SJSA1 (cell line): Measurements from ENCODE around the gene VPS9D1. TPM values are rescaled to one million over a fixed set of nuclear protein-coding genes. Genes with fewer than 3 reads are reported as not detected.

Source experiments
- DNase-seq, 2 experiments: peaks; one replicate each; pipeline ENCODE4 v3.0.0-alpha.2; 2015 to 2020; ENCODE audit warnings: low spot score in 2 of 2, low read depth in 1 of 2
- H3K27ac ChIP-seq: fragments of 250-450 bp; sonication (Bioruptor Pico); 2 replicates; pipeline ENCODE4 v1.5.1; 2020; ENCODE audit warnings: mild to moderate bottlenecking, moderate library complexity
- H3K27me3 ChIP-seq: fragments of 250-450 bp; sonication (Bioruptor Pico); replicated peaks from 2 replicates; pipeline ENCODE4 v1.5.1; 2020; ENCODE audit warnings: mild to moderate bottlenecking, moderate library complexity
- H3K36me3 ChIP-seq: fragments of 250-450 bp; sonication (Bioruptor Pico); 2 replicates; pipeline ENCODE4 v1.5.1; 2020; ENCODE audit warnings: mild to moderate bottlenecking
- H3K4me1 ChIP-seq: fragments of 250-450 bp; sonication (Bioruptor Pico); replicated peaks from 2 replicates; pipeline ENCODE4 v1.6.1; 2021; ENCODE audit warnings: mild to moderate bottlenecking
- H3K4me3 ChIP-seq: fragments of 250-450 bp; sonication (Bioruptor Pico); 2 replicates; pipeline ENCODE4 v1.5.1; 2020; ENCODE audit warnings: mild to moderate bottlenecking
- H3K9me3 ChIP-seq: fragments of 250-450 bp; sonication (Bioruptor Pico); replicated peaks from 2 replicates; pipeline ENCODE4 v1.5.1; 2020; ENCODE audit warnings: mild to moderate bottlenecking
- total RNA-seq: library from RNA; depleted of rRNA; stranded (reverse); fragments of >200 nt; shearing (Covaris generic); gene quantifications from 2 replicates; pipeline ENCODE4 v1.2.3, GENCODE V29; 2014

The VPS9D1 gene
- total RNA-seq, 1 experiment from 2014 or later: 4.5 TPM

DNA sequence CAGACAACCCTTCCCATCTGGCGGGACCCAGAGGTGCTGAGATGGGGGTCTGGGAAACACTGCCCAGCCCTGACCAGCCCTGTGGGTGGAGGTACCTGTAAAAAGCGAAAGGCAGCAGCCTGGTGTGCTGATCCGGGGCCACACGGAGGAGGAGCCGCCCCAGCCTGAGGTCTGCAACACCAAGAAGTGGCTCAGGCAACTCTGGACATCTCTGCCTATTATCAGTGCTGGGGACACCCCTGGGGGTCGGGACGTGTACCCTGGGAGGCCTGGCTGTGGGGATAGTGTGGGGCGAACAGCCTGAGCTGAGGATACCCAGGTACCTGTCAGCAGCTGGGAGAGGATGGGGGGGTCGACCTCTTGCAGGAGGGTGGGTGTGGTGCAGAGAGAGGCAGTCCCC is 18.7 kb upstream of the VPS9D1 start:
- Histone ChIP-seq H3K27ac (no peak overlapping the region), H3K36me3 (peaks cover 95% of the 10 kb centered on the region), H3K27me3 (no peaks in the 10 kb centered on the region), H3K9me3 (no peaks in the 10 kb centered on the region), H3K4me1 (no peaks in the 10 kb centered on the region), H3K4me3 (no peak overlapping the region)
- DNase-seq: no peak

DNA sequence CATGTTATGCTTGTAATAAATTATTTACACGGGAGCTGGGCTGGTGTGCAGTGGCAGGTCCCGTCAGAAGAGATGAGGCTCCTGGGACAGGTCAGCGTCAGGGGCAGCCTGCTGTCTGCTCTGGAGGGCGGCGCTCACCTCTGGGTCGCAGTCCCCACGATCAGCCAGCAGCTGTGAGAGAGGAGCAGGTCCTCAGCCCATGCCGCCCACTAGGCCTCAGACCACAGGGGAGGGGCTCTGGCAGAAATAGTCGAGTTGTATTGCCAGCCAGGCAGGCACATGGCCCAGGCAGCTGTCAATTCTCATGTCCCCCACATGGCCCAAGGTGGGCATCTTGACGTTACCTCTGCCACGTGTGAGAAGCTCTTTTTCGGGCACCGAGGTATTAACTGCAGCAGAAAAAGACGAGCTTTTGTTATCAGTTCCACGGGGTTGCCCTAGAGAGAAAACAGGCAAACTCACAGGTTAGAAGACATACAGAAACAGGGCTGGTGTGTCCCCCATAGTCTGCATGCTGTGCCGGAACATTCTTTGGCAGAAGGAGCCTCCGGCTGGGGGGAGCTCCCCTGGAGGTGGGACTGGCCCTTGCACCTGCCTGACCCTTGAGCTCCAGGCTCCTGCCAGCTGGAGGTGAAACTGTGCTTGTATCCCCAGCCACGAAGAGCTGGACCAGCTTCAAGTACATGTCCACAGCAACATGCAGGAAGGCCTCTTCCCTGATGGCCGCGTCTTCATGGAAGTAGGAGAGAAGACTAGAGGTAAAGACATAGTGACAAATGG is 18.0 kb upstream of the VPS9D1 start:
- H3K36me3 ChIP-seq: peaks cover 95% of the 10 kb centered on the region
- H3K27me3 ChIP-seq: no peaks in the 10 kb centered on the region
- no peak for DNase-seq
- no peak overlapping the region for H3K4me3 ChIP-seq
- H3K4me1 ChIP-seq: no peaks in the 10 kb centered on the region
- H3K27ac ChIP-seq: no peak overlapping the region
- no peaks in the 10 kb centered on the region for H3K9me3 ChIP-seq

DNA sequence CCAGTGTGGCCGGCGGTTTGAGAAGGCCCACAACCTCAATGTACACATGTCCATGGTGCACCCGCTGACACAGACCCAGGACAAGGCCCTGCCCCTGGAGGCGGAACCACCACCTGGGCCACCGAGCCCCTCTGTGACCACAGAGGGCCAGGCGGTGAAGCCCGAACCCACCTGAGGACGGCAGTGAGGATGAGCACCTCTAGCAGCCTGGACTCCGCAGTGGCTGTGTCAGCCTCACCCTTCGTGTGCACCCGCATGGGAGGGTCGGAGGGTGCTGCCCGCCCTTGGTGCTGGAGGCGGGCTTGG is 17.3 kb upstream of the VPS9D1 start:
- no peak overlapping the region for H3K27ac ChIP-seq
- peaks cover 95% of the 10 kb centered on the region for H3K36me3 ChIP-seq
- no peaks in the 10 kb centered on the region for H3K9me3 ChIP-seq
- no peaks in the 10 kb centered on the region for H3K4me1 ChIP-seq
- DNase-seq: no peak
- no peak overlapping the region for H3K4me3 ChIP-seq
- no peaks in the 10 kb centered on the region for H3K27me3 ChIP-seq

DNA sequence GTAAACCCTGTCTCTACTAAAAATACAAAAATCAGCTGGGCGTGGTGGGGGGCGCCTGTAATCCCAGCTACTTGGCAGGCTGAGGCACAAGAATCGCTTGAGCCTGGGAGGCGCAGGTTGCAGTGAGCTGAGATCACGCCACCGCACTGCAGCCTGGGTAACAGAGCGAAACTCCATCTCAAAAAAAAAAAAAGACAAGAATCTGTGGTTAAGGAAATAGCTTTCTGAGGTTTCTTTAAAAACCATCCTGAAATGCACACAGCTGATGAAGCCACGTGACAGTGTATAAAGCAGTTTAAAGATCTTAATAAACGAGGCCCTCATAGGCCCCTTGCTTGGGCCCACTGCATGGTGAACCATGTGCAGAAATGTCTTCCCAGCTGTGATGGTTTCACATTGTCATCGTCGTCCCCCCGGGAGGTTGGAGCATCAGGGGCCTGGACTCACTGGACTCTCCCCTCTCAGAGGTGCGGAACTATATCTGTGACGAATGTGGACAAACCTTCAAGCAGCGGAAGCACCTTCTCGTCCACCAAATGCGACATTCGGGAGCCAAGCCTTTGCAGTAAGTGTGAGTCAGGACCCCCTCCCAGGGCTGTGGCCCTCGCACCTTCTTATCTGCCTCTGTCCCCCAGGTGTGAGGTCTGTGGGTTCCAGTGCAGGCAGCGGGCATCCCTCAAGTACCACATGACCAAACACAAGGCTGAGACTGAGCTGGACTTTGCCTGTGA is 16.8 kb upstream of the VPS9D1 start:
- Histone ChIP-seq H3K4me1 (no peaks in the 10 kb centered on the region), H3K9me3 (no peaks in the 10 kb centered on the region), H3K27me3 (no peaks in the 10 kb centered on the region), H3K27ac (no peak overlapping the region), H3K4me3 (no peak overlapping the region), H3K36me3 (peaks cover 91% of the 10 kb centered on the region)
- DNase-seq: no peak

DNA sequence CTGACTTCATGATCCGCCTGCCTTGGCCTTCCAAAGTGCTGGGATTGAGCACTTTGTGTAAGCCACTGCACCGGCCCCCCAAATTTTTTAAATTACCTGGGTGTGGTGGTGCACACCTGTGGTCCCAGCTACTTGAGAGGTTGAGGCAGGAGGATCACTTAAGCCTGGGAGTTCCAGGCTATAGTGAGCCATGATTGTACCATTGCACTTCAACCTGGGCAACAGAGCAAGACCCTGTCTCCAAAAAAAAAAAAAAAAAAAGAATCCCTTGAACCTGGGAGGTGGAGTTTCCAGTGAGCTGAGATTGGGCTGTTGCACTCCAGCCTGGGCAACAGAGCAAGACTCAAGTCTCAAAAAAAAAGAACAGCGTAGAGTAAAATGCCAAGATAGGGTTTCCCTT is 15.9 kb upstream of the VPS9D1 start:
- Histone ChIP-seq H3K27me3 (no peaks in the 10 kb centered on the region), H3K4me3 (no peak overlapping the region), H3K36me3 (peaks cover 91% of the 10 kb centered on the region), H3K27ac (no peak overlapping the region), H3K4me1 (no peaks in the 10 kb centered on the region), H3K9me3 (no peaks in the 10 kb centered on the region)
- no peak for DNase-seq

DNA sequence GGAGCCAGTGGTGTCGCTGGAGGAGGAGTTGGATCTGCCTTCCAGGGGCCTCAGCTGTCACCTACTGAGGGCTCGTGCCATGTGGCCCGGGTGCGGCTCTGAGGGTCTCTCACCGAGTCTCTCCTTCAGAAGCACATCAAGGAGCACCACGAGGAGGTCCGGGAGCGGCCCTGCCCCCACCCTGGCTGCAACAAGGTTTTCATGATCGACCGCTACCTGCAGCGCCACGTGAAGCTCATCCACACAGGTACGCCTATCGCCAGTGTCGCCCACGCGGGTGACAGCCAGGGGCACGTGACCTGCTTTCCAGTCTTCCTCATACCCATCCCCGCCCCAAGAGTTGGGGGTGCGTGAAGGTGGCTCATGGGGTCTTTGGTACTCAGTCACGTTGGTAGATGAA is 13.1 kb upstream of the VPS9D1 start:
- peaks cover 90% of the 10 kb centered on the region for H3K36me3 ChIP-seq
- H3K4me1 ChIP-seq: no peaks in the 10 kb centered on the region
- no peak overlapping the region for H3K4me3 ChIP-seq
- DNase-seq: no peak
- H3K9me3 ChIP-seq: no peaks in the 10 kb centered on the region
- no peak overlapping the region for H3K27ac ChIP-seq
- no peaks in the 10 kb centered on the region for H3K27me3 ChIP-seq

DNA sequence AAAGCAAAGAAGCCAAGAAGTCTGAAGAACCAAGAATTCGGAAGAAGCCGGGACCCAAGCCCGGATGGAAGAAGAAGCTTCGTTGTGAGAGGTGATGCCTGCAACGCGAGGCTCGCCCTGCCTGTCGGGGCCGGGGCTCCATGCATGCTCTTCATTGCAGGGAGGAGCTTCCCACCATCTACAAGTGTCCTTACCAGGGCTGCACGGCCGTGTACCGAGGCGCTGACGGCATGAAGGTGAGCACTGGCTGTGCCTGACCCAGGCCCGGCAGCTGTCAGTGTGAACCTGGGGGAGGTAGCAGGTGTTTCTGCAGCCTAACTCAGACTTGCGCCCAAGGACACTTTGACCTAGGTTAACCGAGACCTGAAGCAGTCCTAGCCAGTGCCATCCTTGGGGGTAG is 12.6 kb upstream of the VPS9D1 start:
- Histone ChIP-seq H3K4me3 (no peak overlapping the region), H3K9me3 (no peaks in the 10 kb centered on the region), H3K36me3 (peaks cover 90% of the 10 kb centered on the region), H3K4me1 (no peaks in the 10 kb centered on the region), H3K27ac (no peak overlapping the region), H3K27me3 (no peaks in the 10 kb centered on the region)
- DNase-seq: no peak

DNA sequence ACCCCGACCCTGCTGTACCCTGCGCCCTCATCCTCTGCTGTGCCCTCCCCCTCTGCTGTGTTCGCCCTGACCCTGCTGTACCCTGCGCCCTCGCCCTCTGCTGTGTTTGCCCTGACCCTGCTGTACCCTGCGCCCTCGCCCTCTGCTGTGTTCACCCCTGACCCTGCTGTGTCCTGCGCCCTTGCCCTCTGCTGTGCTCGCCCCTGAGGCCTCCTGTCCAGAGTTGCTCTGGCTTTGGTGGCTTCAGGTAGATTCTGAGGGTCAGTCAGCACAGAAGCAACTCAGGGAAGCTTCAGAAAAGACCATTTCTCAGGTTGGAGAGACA is 12.2 kb upstream of the VPS9D1 start:
- no peak overlapping the region for H3K27ac ChIP-seq
- H3K4me1 ChIP-seq: no peaks in the 10 kb centered on the region
- no peaks in the 10 kb centered on the region for H3K9me3 ChIP-seq
- H3K27me3 ChIP-seq: no peaks in the 10 kb centered on the region
- no peak overlapping the region for H3K4me3 ChIP-seq
- H3K36me3 ChIP-seq: peaks cover 90% of the 10 kb centered on the region
- DNase-seq: no peak

DNA sequence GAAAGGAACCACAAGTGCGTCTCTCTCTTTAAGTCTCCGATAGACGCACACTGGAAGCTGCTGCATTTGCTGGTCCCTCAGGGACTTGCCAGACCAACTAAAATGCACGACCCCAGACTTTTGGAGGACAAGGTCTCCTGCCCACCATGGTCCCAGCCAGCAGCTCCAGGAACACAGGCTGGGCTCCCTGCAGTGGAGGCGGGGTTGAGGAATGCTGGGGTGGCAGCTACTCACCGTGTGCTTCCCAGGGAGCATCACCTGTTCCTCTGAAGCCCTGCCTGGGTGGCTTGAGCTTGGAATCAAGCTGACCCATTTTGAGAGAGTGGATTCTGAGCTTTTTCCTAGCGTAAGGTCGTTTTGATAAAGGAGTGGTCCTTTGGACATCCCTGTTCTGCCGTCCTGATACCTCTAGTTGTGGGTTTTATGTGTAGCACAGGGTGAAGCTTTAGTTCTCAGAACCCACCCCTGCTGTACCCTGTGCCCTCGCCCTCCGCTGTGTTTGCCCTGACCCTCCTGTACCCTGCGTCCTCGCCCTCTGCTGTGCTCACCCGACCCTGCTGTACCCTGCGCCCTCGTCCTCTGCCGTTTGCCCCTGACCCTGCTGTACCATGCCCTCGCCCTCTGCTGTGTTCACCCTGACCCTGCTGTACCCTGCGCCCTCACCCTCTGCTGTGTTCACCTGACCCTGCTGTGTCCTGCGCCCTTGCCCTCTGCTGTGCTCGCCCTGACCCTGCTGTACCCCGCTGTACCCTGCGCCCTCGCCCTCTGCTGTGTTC is 11.6 kb upstream of the VPS9D1 start:
- H3K9me3 ChIP-seq: no peaks in the 10 kb centered on the region
- H3K27me3 ChIP-seq: no peaks in the 10 kb centered on the region
- H3K27ac ChIP-seq: no peak overlapping the region
- H3K36me3 ChIP-seq: peaks cover 90% of the 10 kb centered on the region
- no peak for DNase-seq
- H3K4me1 ChIP-seq: no peaks in the 10 kb centered on the region
- H3K4me3 ChIP-seq: no peak overlapping the region

DNA sequence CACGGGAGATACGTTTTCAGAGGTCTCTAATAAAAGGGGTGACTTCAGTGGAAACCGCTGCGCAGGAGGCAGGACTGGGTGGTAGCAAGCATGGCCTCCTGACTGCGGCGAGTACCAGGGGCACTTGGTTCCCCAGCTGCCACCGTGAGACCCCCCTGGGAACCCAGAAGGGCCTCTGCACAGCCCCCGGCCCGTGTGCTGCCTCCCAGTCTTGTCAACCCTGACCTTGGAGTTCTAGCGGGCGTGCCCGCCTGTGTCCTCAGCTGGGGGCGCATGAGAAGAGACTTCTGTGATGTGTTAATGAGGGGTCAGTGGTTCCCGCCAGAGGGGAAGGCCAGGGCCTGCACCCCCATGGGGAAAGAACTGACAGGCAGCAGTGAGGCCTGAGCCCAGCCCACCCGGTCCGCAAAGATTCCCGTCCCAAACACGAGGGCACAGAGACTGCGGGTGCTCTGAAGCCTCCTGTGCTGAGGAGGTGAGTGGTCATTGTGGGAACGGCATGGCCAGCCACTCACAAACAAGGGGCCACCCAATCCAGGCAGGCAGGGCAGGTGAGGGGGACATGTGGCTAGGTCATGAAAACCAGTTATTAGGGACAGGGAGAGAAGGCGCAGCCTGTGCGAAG is 10.0 kb upstream of the VPS9D1 start:
- Histone ChIP-seq H3K36me3 (peaks cover 94% of the 10 kb centered on the region), H3K27ac (no peak overlapping the region), H3K27me3 (no peaks in the 10 kb centered on the region), H3K4me1 (no peaks in the 10 kb centered on the region), H3K4me3 (no peak overlapping the region), H3K9me3 (no peaks in the 10 kb centered on the region)
- no peak for DNase-seq

DNA sequence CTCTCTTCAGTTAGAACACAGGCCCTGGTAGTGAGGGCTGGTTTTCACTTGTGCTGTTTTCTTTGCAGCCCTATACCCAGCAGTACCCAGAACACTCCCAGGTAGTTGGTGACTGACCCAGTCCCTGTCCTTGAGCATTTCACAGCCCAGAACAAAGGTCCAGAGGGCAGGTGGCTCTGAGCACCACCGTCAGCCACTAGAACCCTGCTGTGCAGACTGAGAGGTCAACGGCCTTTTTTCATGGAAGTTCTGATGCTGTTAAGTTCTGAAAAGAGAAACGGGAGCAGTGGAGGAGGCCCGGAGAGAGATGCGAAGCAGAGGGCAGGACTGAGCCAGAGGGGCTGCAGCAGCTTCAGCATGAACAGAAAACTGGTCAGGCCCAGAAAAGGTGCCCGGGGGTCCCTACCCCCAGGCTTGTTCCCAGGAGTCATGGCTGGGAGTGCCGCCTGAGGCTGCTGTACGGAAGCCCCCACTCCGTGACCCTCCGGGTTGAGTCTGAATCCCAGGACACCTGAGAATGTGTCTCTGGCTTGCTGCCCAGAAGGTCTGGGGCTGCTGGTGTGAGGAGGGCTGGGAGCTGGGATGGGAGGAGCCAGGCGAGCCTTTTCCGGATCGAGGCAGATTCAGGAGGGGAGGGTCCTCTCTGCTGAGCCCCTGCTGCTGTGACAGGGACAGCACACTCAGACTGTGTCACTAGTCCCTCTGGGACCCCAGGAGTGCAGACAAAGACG is 9.3 kb upstream of the VPS9D1 start:
- H3K4me3 ChIP-seq: no peak overlapping the region
- H3K9me3 ChIP-seq: no peaks in the 10 kb centered on the region
- H3K27ac ChIP-seq: no peak overlapping the region
- H3K4me1 ChIP-seq: no peaks in the 10 kb centered on the region
- no peaks in the 10 kb centered on the region for H3K27me3 ChIP-seq
- peaks cover 92% of the 10 kb centered on the region for H3K36me3 ChIP-seq
- DNase-seq: no peak

DNA sequence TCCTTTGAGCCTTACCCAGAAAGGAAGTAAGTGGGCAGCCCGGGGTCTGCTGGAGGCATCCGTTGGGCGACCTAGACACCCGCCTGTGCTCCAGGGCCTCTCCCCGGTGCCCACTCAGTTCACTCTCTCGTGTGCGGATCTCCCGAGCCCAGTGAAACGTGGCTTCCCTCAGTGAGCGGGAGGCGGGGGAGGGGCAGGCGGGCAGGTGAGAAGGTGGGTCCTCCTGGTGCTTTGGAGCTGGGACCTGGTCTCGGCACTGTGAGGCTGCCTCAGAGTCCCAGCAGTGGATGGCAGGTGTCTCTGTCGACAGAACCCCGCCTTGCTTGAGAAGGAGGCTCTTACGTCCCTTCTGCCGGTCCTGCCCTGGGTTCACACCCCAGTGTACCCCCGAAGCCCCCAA is 8.6 kb upstream of the VPS9D1 start:
- DNase-seq: no peak

DNA sequence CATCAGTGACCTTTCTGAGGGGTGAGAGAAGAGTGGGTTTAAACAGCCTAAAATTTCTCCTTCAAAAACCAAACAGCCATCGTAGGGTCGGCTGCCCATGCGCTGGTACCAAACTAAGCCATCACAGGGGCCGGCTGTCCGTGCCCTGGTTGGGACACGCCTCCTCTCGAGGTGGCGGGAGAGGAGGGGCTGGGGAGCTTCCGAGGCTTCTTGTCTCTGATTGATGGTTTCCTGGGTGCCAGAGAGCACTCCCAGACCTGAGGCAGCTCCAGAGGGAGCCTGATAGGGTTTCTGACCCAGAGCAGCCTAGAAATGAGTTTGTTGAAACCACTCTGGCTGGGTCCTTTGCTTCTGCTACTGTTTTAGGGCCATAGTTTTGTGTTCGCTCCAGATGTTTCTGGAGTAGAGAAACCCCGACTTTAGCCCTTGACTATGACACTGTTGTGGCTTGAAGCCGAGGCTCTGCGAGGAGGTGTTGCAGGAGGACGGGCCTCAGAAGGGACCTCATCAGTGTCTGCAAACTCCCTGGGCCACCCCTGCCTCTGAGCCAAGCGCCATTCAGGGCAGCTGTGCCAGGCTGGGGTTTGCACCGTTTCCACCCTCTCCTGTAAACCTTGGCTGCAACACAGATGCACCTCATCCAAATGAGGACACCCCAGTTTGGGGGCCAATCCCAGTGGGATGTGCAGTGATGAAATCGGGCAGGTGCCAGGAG is 6.9 kb upstream of the VPS9D1 start:
- H3K9me3 ChIP-seq: no peaks in the 10 kb centered on the region

More for the DNA sequence above, 8.6 kb upstream of the VPS9D1 start:
- Histone ChIP-seq H3K4me3 (no peak overlapping the region), H3K36me3 (peaks cover 89% of the 10 kb centered on the region), H3K27ac (no peak overlapping the region), H3K27me3 (no peaks in the 10 kb centered on the region), H3K4me1 (no peaks in the 10 kb centered on the region), H3K9me3 (no peaks in the 10 kb centered on the region)

More for the DNA sequence above, 6.9 kb upstream of the VPS9D1 start:
- DNase-seq: no peak
- Histone ChIP-seq H3K4me3 (no peak overlapping the region), H3K27ac (no peak overlapping the region), H3K4me1 (peaks cover 5% of the 10 kb centered on the region), H3K27me3 (no peaks in the 10 kb centered on the region), H3K36me3 (peaks cover 93% of the 10 kb centered on the region)
